Measurements from ENCODE around the gene PIP4K2B.

The PIP4K2B gene

DNA sequence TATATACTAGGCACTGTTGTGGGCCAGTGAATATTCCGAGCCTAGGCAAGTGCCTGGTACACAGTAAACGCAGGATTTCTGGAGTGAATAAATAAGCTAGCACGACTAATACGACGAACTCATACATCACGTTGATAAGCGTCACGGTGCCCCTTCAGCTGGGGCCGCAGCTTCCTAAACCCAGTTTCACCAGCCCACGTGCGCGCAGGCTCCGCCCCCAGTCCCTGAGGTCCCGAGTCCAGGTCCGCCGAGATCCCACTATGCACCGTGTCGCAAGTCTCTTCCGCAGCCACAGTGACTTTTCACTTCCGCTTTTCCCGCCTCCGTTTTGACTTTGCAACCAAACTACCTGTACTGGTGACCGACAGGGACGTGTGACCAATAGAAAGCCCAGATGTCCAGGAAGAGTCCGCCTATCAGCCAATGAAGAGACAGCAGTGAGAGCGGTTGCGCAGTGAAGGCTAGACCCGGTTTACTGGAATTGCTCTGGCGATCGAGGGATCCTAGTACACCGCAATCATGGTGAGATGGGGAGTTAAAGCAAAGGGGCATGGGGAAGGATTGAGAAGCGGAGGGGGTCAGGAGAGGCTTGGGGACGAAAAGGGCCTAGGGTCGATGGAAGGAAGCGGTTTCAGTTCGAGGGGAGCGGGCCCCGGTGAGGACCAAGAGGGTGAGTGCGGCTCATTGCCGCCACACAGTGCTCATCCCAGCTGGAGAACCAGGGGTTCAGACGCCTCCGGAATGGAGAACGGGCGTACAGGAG lies 46.9 kb downstream of the PIP4K2B start, which contains the start of gene PSMB3:
PSMB3 (plus strand) TSS at position 434 of the 763 bp plus-strand sequence; CDS start at position 520, 86 bp downstream.
- peak; percentile 100 for DNase-seq (ENCODE audit: low read depth)
- no peak for TF ChIP-seq CTCF (IDR thresholded peaks at IDR 0.05; ENCODE audit: insufficient read depth, low read depth, low read length, missing control alignments)
- H3K4me3 ChIP-seq (ENCODE audit: low read length): peak within 1 kb of the TSS; percentile 100

DNA sequence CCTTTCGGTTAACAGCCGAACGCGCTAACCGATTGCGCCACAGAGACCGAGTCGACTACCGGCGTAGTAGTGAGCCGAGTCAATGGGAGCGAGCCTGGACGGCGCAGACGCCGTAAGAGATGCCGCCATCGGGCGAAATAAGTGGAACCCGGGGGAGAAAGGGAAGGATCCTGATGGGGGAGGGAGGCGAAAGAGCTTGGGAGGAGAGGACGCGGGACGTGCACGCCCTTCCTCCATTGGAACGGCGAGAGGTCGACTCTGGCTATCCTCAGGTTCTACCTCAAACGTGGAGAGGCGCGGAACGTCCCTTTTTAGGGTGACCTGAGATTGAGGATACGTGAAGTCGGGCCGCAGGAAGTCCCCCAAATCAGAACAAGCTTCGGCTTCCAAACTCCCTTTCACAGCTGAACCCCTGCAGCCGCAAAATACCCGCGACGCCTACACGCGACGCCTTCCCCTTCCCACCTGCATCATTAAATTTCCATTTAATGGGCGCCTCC lies 47.5 kb downstream of the PIP4K2B start:
- peak overlapping the region; percentile 100 for H3K4me3 ChIP-seq (ENCODE audit: low read length)
- DNase-seq (ENCODE audit: low read depth): peak; percentile 82
- no peak for TF ChIP-seq CTCF (IDR thresholded peaks at IDR 0.05; ENCODE audit: insufficient read depth, low read depth, low read length, missing control alignments)

DNA sequence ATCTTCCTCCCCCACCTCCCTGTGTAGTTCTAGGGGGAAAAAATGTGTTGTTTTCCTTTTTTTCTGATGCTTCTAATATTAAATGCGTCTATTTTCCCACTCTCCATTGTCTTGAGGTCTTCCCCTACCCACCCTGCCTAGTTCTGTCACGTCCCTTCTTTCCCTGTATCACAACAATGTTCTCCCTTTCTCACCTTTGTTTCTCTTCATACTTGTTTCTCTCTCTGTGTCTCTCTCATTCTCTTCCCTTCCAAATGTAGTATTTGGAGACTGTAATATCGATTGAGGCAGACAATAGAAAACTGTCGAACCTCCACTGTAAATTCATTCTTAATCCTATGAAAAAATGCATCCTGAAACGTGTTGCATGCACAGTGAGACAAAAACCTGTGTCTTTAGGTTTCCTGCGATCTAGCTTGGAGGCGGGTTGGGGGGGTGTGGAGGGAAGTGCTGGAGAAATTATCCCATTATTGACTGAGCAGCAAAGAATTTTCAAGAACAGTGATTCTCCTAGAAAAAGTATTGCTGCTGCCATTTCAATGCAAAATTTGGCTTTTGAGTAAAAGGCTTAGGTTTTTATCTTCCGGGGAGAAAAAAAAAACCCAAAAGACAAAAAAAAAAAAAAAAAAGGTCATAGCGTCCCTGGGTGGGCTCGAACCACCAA lies 48.1 kb downstream of the PIP4K2B start:
- DNase-seq (ENCODE audit: low read depth): peak; percentile 37
- no peak for TF ChIP-seq CTCF (IDR thresholded peaks at IDR 0.05; ENCODE audit: insufficient read depth, low read depth, low read length, missing control alignments)
- H3K4me3 ChIP-seq (ENCODE audit: low read length): peak overlapping the region; percentile 100

DNA sequence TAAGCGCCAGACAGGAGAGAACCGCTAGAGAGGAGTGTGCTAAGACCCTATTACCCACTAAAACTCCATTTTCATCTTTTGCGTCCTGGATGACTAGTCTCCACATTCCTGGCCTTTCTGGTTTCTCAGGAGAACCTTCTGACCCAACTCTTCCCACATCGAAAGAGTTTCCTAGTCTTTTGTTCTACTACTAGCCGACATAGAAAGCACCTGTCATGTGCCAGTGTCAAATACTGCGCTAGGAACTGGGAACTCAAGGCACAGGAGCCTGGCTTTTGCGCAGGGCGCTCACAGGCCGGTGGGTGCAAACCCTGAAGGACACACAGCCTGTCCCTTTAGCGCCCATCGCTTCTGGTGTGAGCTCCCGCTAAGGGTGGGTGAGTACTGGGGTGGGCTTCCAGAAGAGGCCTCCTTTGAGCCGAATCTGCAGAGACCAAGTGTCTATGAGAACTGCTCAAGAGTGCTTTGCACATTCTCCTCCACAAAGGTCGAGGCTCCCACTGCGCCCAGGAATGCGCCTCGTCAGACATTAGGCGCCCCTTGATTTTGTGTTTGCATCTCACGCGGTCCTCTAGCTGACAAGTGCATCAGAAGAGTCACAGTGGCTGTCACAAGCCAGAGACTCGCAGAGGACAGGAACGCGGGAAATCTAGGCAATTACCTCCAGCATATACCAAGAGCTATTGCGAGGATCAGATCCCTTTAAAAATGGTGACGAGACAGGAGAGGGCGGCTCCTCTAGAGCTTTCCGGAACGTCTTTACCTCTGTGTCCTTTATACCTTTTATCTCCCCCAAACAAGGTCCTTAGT lies 48.8 kb downstream of the PIP4K2B start:
- H3K4me3 ChIP-seq (ENCODE audit: low read length): peak overlapping the region; percentile 100
- no peak for TF ChIP-seq CTCF (IDR thresholded peaks at IDR 0.05; ENCODE audit: insufficient read depth, low read depth, low read length, missing control alignments)
- DNase-seq (ENCODE audit: low read depth): peak; percentile 60

DNA sequence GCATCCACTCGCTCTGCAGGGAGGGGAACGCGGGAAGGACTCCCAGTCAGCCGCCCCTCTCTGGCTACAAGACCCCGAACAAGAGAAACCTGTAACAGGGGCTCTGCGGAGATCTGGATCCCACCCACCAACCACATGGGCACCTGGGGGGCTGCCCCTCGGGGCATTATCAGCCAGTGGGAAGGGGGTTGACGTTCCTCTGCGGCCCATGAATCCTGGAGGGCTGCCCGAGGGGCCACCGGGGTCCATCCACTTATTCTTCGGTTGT lies 49.4 kb downstream of the PIP4K2B start:
- DNase-seq (ENCODE audit: low read depth): no peak
- no peak for TF ChIP-seq CTCF (IDR thresholded peaks at IDR 0.05; ENCODE audit: insufficient read depth, low read depth, low read length, missing control alignments)
- peak overlapping the region; percentile 100 for H3K4me3 ChIP-seq (ENCODE audit: low read length)

- DNase-seq (ENCODE audit: low read depth): peak; percentile 48
- TF ChIP-seq CTCF (IDR thresholded peaks at IDR 0.05; ENCODE audit: insufficient read depth, low read depth, low read length, missing control alignments): no peak
- peak overlapping the region; percentile 100 for H3K4me3 ChIP-seq (ENCODE audit: low read length)
Measured at GRCh38 chr17:38749223-38750043, 49.9 kb downstream of the PIP4K2B start.
